GM21367 (cell line): ENCODE results near the gene SLC4A7.

Experiments
- ATAC-seq: cut with Tn5 transposase; IDR thresholded peaks from one replicate; pipeline ENCODE4 v1.9.1; 2021; ENCODE audit not compliant: unreplicated experiment

The SLC4A7 gene

GRCh38 chr3:27326629-27327545, 157.3 kb downstream of the SLC4A7 start:
- no peak for ATAC-seq

DNA sequence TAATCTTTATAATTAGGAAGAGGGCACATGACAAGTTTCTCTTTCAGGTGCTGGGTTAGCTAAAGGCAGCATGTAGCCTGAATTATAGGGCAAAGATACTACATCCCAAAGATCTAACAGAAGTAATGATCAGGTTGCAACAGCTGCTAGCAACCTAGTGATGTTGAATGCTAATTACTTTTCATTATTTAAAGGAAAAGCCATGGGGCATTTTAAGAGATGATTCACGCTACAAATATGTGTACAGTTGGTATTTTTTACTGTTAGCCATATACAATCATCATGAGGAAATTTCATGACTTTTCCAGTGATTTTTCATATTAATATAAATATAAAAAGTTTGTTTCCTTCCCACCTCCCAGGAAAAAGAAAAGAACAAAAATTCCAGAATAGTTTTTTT, 158.0 kb downstream of the SLC4A7 start:
- ATAC-seq = no peak

GRCh38 chr3:27325419-27325818, 158.8 kb downstream of the SLC4A7 start:
- no peak for ATAC-seq

DNA sequence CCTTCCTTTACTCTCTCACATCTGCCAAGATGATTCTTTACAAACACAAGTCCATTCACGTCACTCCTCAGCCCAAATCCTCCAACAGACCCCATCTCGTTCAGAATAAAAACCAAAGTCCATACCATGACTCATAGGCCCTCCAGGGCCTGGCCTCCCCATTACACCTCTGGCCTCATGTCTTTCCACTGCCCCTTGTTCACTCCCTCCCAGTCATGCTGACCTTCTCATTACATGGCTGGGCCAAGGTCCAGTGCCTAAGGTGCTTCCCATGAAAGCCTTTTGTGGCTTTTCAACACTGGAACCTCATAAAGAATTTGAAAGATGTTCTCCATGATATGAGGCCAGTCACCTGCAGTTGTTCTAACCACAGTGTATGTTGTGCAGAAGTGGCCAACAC, 159.5 kb downstream of the SLC4A7 start:
- ATAC-seq = no peak

DNA sequence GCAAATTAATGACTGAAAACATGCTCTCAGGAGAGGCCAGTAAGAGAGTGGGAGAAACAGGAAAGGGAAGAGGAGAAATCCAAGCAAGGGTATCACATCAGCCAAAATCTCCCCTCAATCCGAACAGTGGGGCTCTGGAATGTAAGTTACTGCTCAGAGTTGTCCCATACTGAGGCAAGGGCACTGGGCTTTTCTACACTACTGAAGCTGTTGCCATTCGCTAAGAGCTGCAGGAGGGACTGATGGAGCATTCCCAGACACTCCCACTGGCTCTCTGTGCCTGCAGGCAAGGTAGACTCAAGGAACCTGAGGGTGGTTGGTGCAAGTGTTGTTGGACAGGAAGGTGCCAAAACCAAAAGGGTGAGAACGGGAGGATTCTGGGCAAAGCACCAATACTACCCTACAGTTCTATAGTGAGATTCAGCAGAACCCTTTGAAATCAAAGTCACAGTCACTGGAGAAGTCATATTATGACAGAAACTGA, 161.1 kb downstream of the SLC4A7 start:
- no peak for ATAC-seq
